ENCODE results near the gene CTIF.
"Not testable (repeated sequence)": the region's sequence is repeated elsewhere in the genome, so short reads cannot be mapped to it uniquely, and the experiment has no call there.

CTIF gene

DNA sequence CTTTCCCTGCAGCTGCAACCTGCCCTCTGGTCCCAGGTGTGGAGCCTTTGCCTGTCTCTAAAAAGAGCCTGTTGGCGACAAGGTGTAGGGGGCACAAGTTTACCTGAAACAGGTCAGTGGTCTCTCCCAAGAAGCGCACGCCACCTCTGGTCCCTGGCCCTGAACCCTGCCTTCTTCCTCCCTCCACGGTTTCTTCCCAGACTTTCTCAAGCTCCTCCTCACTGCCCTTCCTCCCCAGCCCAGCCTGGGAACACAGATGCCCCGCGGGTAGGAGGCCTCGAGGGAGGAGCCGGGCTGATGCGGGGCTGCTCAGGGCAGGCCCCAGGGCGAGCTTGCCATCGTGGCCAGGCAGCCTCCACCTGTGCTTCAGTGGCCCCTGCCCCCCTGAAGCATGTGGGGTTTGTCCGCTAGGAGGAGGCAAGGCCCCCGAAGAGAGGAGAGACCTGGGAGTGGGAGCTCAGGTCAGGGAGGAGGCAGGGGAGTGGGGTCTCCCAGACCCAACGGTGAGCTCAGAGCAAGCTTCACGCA lies 322.4 kb downstream of the CTIF start:
- no peak for DNase-seq

DNA sequence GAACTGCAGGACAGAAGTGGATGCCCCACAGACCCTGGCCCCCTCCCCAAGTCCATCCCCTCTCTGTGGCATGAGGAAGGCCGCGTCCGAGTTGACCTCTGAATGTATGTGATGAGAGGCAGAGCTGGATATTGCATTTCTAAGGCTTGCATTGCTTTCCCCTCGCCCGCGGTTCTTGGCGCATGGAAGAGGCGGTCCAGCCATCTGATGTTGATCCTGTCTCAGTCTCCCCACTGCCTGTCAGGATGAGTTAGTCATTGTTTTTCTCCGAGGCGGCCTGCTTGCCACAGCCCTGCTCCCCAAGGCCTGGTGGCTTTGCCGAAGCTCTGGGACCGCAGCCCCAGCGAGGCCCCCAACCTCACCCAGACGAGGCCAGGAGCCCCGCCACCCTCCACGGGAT lies 323.3 kb downstream of the CTIF start:
- no peak for DNase-seq

DNA sequence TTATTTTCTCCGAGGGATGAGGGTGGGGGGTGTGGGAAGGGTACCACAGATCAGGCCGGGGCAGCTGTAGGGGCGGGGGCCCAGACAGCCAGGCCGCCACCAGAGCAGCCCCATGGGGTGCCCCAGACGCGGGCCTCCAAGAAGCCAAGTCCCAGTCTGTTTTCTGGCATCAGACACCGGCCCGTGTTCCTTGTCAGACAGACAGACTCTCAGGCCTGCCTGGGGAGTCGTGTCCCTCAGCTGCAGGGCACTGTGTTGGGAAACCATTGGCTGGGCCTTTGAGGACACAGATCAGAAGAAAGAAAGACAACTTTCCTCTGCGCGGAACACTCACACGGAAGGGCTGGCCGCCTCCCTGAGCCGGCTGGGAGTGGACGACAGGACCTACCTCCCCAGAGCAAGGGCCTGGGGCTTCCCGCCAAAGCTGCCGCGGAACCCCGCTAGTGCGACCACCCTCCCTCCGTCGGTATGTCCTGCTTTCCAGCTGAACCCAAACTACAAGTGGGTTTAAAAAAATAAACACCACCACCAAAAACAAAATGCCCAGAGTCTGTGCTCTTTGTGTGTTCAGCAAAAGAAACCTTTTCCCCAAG lies 323.9 kb downstream of the CTIF start:
- no peak for DNase-seq

DNA sequence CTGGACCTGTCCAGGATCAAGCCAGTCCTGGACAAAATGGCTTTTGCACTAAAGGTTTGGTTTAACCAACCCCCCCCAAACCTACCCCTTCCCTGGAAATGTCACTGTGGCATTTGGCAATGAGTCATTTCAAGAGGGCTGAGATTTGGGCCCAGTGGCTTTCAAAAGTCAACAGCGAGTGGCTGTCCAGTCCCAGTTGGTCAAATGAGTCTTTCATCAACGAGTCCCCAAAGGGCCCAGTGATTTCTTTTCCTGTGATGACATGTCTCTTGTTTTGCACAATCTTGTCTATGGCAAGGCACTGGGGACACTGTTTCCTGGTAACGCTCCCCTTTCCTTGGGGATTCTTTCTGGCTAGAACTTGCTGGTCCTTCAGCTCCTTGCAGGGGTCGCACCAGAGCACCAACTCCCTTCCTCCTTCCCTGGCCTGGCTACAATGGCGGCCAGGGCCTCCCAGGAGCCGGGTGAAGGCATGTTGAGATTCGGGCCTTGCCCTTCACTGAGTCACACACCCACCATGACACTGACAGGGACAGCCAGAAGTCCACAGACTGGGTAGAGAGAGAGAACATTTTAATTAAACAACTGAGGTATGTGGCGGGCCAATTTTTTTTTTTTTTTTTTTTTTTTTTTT lies 324.7 kb downstream of the CTIF start:
- DNase-seq: no peak

DNA sequence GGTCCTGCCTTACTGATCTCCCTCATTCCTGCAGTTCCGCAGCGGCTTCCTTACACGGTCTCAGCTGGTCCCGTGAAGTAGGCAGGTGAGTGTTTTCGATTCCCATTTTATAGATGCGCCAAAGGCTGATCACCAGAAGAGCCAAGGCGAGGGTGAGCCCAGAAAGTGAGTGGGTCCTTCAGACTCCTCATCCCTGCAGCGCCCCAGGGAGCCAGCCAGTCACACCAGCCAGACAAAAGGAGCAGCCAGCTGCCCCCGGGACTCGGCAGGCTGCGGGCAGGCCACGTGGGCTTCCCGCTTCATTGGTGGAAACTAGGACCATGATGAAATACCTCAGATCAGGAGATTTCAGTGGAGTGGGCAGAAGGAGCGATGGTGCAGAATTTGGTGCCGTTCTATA lies 326.0 kb downstream of the CTIF start:
- no peak for DNase-seq

DNA sequence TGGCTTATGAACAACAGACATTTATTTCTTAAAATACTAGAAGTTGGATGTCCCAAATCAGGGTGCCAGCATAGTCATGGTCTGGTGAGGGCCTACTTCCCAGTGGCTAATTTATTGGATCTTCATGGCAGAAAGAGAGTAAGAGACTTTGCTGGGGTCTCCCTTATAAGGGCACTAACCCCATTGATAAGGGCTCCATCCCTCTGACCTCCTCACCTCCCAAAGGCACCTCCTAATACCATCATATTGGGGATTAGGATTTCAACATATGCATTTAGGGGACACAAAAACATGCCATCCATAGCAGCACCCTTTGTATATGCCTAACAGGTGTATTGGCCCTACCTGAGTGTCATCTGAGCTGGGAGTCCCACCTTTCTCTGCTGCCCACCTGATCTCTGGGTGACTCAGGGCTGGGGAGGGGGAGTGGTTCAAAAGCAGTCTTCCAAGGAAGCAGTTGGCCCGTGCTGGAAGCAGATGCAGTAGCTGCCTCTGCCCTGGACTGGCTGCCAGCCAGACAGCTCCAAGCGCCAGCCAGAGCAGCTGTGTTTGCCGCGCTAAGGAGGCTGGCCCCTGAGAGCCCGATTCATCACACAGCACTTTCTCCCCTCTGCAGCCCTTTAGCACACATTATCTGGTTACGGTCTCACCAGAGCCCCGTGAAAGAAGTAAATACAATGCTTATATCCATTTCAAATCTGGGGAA lies 327.4 kb downstream of the CTIF start:
- peak; percentile 95 for DNase-seq

DNA sequence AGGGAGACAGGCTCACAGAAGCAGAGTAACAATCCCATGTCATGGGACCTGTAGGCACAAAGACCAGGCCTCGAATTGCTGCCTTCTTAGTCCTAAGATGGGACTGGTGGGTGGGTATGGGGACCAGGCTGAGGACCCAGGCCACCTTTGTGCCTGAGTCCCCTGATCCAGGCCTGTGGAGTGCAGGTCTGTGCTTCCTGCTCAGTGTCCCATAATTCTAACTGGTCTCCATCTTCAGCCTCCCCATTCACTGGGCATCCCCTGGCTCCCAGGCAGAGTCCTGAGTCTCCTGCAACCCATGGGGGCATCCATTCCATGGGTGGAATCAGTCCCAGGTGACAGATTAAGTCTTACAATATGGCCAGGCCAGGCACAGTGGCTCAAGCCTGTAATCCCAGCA lies 328.0 kb downstream of the CTIF start:
- no peak for DNase-seq

DNA sequence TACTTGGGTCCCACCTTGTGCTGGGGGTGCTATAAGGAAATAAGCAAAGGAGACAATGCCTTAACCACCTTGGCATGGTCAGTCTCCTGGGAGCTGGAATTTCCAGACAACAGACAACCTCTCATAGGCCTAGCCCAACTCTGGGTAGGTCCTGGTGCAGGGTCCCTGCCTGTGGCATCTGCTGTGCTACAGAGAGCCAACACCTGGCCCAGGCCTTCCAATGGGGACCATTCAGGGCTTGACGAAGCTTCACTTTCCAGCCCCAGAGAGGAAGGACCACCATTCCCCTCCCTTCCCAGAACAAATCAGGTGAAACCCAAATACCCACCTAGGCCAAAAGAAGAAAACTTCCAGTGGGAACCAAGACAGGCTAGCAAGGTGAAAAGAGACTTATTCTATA lies 329.1 kb downstream of the CTIF start:
- no peak for DNase-seq

DNA sequence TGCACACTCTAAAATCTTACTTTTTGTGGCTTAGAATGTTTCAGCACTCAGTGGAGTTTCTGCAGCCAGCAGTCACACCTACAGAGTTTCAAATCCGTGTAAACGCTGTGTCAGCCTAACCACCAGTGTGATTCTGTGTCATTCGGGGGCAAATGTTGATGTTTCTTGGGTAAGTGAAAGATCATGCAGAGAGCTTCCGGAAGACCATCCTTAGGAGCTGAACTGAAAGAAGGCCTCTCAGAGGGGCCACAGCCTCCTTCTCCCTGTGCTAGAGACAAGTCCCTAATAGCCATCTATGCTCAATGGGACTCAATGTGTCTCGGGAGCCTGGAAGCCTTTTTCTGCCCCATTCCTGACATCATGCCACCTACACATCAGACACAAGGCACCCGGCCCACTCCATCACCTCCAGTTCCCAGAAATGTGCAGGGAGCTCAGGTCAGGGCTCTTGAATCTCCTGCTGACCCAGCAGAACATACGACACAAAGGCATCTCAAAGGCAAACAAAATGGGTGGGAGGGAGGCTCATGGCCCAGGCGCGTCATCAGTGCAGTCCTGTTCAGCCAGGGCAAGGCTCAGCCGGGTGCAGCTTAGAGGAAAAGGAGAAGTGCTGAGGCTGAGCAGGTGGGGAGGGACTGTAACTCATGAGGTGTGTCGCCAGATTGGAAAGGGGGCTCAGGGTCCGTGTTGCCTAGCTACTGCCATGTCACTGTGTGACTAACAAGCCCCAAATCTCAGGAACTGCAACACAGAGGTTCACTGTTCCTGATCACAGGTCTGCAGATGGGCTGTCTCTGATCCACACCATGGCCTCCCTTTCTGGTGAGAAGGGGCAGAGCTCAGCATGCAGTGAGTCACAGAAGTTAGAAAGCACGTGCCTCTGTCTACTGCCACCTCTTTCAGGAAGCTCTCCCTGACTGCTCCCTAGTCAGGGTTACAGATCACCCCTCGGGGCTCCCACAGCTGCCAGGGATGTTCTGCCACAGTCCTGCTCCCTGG lies 329.9 kb downstream of the CTIF start:
- DNase-seq: no peak

DNA sequence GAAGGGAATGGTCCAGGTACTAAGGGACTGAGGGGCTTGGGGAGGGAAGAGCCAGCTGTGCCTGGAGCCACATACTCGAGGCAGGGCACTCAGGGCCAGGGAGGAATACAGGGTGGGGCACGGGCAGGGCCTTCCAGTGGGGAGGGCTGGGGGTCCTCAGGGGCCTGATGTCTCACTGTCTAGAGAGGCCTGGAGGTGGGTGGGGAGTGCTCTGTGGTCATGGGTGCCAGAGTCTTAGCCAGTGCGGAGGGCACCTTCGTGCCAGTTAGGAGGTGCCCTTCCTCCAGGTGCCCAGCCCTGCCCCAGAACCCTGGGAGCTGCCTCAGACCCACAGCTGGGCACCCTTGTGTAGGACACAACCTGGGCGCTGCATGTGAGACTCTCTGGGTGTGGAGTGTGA lies 330.8 kb downstream of the CTIF start:
- no peak for DNase-seq

DNA sequence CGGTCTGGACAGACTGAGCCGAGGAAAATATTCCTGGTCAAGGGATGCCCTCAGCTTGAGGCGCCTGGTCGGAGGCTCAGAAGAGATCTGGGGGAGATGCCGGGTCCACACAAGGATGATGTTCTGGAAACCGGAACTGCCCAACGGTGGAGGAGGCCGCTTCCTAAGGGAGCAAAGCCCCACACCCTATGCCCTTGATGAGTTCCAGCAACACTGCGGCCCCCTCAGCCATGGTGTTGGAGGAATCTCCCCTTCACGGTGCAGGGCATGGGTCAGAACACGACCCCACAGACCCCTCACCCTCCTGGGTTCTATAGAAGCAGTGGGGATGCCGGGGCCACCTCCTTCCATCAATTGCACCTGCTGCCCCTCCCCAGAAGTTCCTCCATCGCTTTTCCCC lies 332.1 kb downstream of the CTIF start:
- DNase-seq: not testable (repeated sequence)

DNA sequence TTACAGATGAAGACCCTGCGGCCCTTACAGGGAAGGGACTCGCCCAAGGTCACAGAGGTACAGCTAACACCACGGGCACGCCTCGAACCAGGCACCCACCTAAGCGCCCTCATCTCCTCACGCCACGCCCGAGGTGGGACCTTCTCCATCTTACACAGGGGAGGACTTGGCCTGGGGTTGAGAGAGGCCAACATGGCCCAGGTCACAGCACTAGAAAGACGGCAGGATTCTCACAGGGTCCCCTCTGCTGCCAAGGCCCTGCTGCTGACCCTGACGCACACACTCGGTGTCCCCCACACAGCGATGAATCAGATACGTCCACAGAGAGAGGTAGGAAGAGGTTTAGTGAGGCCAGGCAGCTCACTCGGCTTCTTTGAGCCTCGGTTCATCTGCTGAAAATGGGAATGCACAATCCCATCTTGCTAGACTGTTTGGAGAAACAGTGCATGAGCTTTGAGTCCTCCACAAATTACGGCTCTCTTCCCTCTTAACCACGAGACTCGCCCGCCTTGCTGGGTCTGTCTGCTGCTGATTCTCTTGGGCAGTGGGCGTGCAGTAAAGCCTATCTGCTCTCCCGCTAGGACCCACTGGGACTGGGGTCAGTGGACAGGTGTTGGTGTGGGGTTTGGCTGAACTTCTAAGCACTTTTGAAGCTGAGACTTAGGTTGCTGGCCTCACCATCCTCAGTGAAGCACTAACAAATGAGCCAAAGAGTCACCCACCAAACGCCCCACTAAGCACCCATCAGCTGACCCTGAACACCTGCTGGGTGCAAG lies 332.7 kb downstream of the CTIF start:
- no peak for DNase-seq

DNA sequence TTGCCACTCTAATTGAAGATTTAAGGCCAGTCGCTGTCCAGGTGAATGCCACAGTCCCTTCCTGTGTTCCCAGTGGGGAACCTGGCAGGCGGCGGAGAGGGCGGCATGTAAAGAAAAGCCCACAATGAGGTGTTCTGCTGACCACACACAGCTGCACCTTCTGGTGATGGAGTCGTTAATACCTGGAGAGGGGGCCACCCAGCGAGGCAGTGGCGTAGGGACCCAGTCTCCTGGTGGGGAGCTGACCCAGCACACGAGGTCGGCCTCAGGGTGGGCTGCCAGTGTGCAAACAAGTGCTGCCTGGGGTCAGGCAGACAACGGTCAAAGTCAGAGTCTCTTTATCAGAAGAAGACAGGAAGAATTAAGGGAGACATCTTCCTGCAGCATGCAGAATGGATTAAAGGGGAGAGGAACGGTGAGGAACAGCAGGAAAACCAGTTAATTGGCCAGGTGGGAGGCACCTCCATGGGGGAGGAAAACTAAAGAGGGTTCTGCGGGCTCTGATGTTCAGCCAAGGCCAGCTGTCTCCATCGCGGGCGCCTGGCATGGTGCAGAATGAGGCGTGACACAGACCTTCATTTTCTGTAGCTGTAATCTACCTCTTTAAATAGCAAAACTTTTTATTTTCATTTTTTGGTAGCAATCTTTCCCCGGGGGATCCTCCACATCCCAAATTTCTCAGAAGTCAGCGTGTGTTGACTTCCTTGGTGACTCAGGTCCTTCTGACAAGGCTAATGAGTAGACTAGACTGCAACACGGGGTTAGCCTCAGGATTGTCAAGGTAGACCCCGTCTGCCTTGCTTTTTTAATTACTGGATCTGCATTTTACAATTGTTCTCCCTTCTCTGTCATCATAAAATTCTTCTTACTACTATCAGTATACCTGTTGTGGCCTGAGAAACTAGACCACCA lies 333.7 kb downstream of the CTIF start:
- DNase-seq: peak; percentile 29

DNA sequence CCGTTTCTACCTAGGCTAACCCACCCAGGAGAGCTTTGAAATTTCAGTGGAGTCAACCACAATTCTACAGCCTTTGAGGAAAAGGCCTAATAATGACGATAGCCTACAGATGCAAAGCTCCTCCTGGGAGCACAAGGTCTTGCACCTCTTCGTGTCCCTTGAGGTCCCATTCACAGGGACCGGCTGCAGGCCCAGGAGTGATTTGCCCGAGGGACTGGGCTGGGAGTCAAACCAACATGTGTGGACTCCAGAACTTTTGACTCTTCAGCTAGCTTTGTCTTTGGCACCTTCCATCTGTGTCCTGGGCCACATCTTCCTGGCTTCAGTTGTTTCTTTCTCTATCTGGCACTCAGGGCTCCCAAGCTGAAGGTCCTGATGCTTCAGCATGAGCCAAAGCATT lies 335.4 kb downstream of the CTIF start:
- DNase-seq: no peak

DNA sequence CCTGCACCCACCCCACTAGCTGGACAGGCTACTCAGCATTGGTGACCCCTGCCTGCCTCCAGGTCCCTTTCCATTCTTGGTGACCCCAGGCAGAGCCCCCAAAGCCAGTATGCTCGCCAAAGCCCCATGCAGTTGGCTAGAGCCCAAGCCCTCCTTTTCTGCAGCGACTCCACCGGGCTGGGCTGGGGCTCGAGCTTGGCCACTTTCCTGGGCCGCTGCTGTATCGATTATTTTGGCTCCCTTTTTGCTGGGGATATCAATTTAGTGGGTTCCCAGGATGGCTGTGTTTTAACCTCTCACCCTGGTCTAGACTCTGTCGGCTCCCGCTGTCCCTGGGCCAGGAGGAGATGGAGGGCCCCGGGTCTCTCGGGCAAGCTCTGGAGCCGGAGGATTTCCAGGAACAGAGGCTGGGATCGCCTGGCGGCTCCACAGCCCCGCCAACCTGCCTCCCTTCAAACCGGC lies 335.9 kb downstream of the CTIF start:
- no peak for DNase-seq

DNA sequence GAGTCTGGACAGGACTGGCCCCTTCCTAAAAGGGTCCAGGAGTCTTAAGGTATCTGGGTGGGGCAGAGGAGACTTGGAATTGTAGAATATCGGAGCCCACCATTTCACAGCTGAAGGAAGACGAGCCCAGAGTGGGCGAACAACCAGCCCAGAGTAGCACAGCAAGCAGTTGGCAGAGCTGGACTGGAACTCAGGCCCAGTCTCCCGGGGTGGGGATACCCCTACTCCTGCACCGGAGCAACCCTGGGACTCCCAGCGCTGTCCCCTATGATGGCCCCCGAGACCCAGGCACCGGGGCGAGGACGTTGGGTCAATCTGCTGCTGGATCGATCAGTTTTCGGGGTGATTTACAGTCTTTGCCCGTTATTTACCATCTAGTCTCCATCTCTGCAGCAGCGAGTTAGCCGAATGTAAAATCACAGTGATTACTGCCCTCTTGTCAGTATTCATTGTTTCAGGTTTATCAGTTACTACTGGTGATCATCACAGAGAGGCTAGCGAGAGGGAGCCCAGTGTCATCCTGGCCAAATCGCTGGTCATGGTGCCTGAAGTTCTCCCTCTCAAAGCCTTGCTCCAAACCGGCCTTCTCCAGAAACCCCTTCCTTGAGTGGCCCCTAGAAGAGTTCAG lies 336.6 kb downstream of the CTIF start:
- no peak for DNase-seq

DNA sequence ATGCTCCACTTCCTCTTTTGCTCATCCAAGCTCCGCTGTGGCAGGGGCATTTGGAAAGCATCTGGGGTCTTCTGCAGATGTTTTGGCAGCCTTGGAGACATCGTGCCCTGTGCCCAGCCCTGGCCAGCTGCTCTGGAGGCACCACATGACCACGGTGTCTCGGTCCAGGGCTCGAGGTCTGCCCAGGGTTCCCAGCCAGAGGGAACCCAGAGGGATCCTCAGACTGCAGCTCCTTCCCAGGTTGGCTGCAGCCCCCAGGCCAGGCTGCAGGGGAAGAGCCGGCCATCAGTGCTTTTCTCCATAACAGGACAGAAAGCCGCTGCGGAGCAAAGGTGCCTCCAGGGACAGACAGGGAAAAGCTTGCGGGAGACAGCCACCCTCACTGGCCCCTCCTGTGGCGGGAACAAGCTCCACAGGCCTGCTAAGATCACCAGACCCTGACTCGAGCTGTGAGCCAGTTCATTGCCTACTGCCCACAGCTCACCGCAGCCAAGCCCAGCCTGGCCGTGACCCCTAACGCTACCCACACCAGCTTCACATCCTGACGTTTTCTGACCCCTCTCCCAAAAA lies 337.2 kb downstream of the CTIF start:
- DNase-seq: no peak

DNA sequence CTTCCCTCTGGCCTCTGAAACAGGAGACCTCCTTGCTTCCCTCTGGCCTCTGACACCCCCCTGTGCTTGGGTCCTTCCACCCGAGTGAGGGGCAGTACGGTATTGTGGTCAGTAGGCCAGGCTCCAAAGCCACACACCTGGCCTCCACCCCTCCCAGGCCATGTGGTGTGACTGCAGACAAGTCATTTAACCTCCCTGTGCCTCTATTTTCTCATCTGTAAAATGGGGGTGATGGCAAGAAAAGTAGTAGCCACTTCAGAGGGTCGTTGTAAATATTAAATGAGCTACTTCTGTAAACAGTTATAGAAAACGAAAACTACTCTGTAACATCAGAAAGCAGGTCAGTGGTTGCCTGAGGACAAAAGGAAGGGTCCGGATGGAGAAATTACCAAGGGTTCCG lies 337.8 kb downstream of the CTIF start:
- DNase-seq: no peak

DNA sequence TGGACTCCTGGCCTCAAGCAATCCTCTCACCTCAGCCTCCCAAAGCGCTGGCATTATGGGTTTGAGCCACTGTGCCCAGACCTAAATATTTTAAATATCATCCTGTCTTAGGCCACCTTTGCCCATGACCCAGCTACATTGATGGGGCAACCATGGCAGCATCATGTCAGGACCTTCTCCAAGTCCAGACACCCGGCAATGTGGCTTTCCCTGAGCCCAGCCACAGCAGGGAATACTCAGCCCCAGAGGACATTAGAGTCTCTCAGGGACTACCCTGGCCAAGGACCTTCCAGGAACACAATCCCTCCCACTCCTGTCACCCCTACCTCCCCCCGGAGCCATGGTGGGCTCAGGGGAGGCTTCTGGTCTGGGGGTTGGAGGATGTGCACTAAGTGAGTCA lies 339.1 kb downstream of the CTIF start:
- no peak for DNase-seq

DNA sequence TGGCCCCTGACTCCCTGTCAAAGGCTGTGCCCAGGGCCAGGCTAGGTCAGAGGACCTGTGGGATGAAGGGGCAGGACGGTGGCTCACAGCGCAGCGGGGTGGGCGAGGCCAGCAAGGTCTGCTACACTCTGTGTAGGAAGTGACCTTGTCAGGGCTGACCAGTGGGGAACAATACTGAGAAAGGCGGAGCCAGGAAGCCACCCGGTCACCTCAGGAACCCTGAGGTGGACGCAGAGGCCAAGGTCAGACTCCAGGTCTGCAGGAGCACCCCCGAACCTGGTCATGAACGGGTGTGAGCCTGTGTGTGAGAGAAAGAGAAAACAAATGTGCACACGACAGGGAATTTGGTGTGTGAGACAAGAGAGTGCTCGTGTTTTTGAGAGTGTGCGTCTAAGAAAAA lies 339.6 kb downstream of the CTIF start:
- DNase-seq: no peak

Data from NCI-H2171 treated with DMSO at 0.1 percent for 48 hours (cell line).